Measurements from ENCODE around the gene TBC1D1. TPM values are rescaled to one million over a fixed set of nuclear protein-coding genes. Genes with fewer than 3 reads are reported as not detected.

Gene TBC1D1
- total RNA-seq, 1 donor from 2014 or later, result 56.5 TPM

DNA sequence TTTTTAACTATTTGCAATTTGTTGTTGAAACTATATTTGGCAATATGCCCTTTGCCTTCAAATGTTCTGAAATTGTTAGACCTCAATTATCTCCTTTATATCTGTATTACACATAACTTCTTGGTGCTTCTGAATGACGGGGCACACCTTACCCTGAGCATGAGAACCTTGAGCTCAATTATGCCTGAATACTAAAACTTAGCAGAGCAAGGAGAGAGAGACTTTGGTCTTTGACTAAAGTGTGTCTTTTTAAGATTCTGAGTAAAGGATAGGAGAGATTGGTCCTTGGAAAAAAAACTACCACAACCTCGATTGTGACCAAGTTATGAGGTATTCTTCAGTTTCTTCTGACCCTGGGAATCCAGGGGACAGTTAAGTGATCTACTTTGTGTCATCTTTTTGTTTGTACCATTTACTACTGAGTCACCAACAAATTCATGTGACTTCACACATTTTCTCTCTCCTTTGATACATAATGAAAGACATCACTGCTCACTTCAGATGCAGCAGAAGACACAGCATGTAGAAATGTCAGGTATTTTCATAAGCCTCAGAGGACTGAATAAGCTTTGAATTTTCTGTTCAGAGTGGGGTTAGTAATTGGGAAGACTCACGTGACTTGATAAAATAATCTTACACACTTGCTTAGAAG lies 120.8 kb downstream of the TBC1D1 start:
- Histone ChIP-seq H3K27ac (no peak overlapping the region), H3K27me3 (ENCODE audit: low read depth) (no peaks in the 10 kb centered on the region), H3K4me3 (no peak overlapping the region), H3K36me3 (peaks cover 23% of the 10 kb centered on the region), H3K4me1 (peaks cover 5% of the 10 kb centered on the region), H3K9me3 (no peaks in the 10 kb centered on the region)
- TF ChIP-seq, protein P1, sequence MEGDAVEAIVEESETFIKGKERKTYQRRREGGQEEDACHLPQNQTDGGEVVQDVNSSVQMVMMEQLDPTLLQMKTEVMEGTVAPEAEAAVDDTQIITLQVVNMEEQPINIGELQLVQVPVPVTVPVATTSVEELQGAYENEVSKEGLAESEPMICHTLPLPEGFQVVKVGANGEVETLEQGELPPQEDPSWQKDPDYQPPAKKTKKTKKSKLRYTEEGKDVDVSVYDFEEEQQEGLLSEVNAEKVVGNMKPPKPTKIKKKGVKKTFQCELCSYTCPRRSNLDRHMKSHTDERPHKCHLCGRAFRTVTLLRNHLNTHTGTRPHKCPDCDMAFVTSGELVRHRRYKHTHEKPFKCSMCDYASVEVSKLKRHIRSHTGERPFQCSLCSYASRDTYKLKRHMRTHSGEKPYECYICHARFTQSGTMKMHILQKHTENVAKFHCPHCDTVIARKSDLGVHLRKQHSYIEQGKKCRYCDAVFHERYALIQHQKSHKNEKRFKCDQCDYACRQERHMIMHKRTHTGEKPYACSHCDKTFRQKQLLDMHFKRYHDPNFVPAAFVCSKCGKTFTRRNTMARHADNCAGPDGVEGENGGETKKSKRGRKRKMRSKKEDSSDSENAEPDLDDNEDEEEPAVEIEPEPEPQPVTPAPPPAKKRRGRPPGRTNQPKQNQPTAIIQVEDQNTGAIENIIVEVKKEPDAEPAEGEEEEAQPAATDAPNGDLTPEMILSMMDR (IDR thresholded peaks at IDR 0.05), result no peak
- DNase-seq, result no peak
- intact Hi-C loops (cut with DNase I), result no loop called here
- ATAC-seq, result no peak

DNA sequence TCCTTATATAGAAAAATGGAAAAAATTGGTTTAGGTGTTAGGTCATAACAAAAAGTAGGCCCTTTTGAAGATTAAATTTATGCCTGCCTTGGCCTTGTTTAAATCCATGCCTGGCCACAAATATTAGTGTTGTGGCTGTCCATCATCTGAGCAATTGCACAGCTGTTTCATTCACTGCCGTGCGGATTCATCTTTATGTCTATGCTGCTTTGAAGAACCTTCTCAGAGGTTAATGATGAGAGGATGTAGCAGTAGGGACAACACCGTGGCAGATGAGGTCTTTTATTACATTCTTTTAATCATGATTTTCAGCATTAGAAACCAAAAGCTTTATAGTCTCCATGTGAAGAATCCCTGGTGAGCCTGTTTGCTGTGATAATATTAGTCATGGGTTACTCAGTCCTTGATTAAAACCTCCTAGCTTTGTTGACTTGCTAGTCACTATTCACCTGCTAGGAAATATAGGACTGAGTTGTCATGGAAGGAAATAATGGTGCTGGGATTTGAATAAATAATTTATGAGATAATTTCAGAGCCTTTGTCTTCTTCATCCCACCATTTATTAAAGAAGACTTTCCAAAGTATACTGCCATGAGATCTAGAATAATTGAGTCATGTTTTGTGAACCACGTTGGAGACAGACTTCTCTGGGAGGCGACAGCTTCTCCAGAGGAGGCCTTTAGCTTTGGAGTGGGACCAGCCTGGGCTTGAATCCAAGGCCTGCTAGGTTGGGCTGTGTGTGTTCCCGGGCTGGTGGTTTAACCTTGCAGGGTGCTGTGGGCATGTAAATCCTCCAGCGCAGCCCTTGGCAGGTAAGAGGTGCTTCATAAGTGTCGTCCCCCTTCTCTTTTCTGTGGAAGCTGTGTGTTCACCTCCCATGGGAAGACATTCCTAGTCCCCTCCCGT lies 122.8 kb downstream of the TBC1D1 start:
- intact Hi-C loops (cut with DNase I), result no loop called here
- Histone ChIP-seq H3K36me3 (peaks cover 30% of the 10 kb centered on the region), H3K4me1 (peaks cover 5% of the 10 kb centered on the region), H3K4me3 (no peak overlapping the region), H3K9me3 (no peaks in the 10 kb centered on the region), H3K27me3 (ENCODE audit: low read depth) (no peaks in the 10 kb centered on the region), H3K27ac (no peak overlapping the region)
- DNase-seq (no peak), ATAC-seq (peak; percentile 34 to 58)
- TF ChIP-seq, protein P1 (IDR thresholded peaks at IDR 0.05), result no peak

DNA sequence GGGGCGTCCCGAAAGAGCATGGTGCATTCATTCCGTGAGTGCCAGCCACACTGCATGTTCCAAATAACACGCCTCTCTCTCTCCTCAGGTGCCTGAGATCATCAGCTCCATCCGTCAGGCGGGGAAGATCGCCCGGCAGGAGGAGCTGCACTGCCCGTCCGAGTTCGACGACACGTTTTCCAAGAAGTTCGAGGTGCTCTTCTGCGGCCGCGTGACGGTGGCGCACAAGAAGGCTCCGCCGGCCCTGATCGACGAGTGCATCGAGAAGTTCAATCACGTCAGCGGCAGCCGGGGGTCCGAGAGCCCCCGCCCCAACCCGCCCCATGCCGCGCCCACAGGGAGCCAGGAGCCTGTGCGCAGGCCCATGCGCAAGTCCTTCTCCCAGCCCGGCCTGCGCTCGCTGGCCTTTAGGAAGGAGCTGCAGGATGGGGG lies 123.6 kb downstream of the TBC1D1 start:
- TF ChIP-seq, protein P1 (IDR thresholded peaks at IDR 0.05), result no peak
- H3K27me3 ChIP-seq (ENCODE audit: low read depth), result no peaks in the 10 kb centered on the region
- no peak for ATAC-seq

DNA sequence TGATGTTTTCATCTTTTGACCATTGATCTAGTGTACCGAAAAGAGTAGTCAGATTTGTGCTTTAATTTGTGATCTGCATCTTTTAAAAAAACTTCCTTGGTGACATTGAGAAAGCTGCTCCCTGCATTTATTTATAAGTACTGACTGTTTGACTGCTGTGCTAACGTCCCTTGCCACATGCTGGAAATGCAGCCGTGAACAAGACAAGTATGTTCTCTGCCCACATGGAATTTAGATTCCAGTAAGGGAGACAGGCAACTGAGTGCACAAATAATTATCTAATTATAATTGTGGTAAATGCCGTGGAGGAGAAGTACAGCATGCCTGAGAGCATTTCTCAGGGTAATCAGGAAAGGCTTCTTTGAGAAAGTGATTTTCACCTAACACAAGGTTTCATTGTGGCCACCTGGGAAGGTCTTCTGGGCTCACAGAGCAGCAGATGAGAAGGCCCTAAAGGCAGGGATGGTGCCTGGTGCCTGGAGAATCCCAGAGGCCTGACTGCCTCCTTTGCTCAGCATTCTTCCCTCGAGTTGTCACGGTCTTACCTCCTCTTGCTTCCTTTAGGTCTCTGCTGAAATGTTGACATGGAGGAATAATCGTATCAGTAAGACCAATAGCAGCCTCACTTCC lies 125.1 kb downstream of the TBC1D1 start:
- Histone ChIP-seq H3K36me3 (peaks cover 36% of the 10 kb centered on the region), H3K4me3 (no peak overlapping the region), H3K4me1 (no peaks in the 10 kb centered on the region), H3K9me3 (no peaks in the 10 kb centered on the region), H3K27ac (no peak overlapping the region), H3K27me3 (ENCODE audit: low read depth) (no peaks in the 10 kb centered on the region)
- intact Hi-C loops (cut with DNase I), result no loop called here
- ATAC-seq (no peak), DNase-seq (no peak)
- TF ChIP-seq, protein P1 (IDR thresholded peaks at IDR 0.05), result no peak

More for the DNA sequence above, 123.6 kb downstream of the TBC1D1 start:
- Histone ChIP-seq H3K4me3 (no peak overlapping the region), H3K9me3 (no peaks in the 10 kb centered on the region), H3K4me1 (peaks cover 5% of the 10 kb centered on the region), H3K27ac (no peak overlapping the region), H3K36me3 (peaks cover 30% of the 10 kb centered on the region)
- DNase-seq, result no peak
- intact Hi-C loops (cut with DNase I), result no loop called here

DNA sequence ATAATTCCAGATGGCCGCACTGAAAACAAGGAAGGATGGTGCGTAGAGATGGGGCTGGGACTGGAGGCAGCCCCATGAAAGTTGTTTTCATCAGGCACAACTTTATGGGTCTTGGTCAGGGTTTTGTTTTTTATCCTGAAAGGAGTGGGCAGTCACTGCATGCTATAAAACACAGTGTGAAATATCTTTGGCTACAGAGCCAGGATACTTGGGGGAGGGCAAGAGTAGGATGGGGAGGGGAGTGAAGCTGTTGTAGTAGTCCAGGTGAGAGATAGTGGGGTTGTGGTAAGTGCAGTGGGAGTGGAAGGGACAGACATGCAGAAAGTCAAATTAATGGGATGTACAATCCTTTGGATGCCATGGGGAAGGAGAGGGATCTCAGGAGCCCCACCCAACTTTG lies 125.8 kb downstream of the TBC1D1 start:
- intact Hi-C loops (cut with DNase I), result no loop called here
- TF ChIP-seq, protein P1 (IDR thresholded peaks at IDR 0.05), result no peak
- no peak for ATAC-seq
- Histone ChIP-seq H3K4me3 (no peak overlapping the region), H3K9me3 (no peaks in the 10 kb centered on the region), H3K27me3 (ENCODE audit: low read depth) (no peaks in the 10 kb centered on the region), H3K27ac (no peak overlapping the region), H3K36me3 (peaks cover 43% of the 10 kb centered on the region), H3K4me1 (no peaks in the 10 kb centered on the region)
- DNase-seq, result no peak

Measured in lower lobe of right lung (tissue), 2 donors.